HG03139 (cell line): Measurements from ENCODE around the gene KLF13.
A peak's percentile ranks its signal among the peaks of the same experiment; 100 is the strongest.

Experiments used
- ATAC-seq: cut with Tn5 transposase; IDR thresholded peaks from one replicate; pipeline ENCODE4 v1.9.1; 2021; ENCODE audit not compliant: unreplicated experiment

KLF13 gene

DNA sequence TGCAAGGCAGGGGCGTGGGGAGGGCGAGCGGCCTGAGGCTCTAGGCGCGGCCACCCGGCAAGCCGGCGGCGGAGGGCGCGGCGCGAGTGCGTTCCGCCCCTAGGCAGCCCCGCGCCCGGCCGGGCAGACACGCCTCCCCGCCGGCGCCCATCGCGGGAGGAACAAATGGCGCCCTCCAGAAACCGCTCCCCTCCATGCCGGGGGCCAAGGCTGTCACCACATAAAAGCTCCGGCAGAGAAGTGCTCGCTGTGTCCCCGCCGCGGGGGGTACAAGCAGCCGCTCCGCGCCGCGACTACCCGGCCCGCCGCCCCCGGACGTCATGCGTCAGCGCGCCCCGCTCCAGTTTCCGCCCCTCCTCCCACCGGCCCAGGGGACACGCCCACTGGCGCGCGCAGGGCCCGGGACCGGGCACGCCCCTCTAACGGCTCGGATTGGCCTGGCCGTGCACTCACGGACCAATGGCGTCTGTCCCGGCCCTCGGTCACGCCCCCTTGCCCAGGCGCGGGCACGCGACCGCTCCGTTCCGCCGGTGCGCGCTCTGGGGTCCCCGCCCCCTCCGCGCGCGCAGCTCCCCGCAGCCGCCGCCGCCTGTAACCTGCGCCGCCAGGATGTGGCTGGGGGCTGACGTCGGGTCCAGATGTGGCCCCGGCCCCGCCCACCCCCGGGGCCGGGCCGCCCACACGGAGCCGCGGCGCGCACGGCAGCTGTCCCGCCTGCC lies at the start of gene KLF13:
TSS of gene KLF13 (plus strand) at position 680 of the 719 bp plus-strand sequence. CDS start 378 bp downstream, outside the sequence.
- peak; percentile 60 for ATAC-seq

DNA sequence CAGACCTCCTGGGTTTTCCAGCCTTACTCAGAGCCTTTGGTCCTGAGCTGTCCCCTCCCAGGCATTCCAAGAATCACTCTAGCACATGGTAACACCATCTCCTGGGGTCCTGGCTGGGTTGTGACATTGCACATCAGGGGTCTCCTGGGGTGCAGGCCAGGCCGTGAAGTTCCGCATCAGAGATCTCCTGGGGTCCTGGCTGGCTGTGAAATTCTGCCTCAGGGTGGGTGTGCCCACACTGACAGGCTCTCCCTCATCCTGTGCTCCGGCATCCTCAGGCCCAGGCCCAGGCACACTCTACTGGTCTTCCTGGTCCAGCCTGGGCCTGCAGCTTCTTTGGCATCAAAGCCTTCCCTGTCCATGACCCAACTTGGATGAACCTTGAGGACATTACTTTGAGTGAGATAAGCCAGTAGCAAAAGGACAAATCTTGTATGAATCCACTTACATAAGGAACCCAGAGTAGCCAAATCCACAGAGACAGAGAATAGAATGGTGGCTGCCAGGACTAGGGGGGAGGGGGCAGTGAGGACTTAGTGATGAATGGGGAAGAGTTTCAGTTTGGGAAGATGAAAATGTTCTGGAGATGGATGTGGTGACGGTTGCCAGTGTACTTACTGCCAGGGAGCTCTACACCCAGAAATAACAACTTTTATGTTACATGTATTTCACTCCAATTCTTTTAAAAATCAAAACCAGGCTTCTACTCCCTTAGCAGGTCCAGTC lies 49.1 kb upstream of the KLF13 start:
- no peak for ATAC-seq

GRCh38 chr15:31278061-31278445 lies 48.6 kb upstream of the KLF13 start:
- ATAC-seq: no peak

DNA sequence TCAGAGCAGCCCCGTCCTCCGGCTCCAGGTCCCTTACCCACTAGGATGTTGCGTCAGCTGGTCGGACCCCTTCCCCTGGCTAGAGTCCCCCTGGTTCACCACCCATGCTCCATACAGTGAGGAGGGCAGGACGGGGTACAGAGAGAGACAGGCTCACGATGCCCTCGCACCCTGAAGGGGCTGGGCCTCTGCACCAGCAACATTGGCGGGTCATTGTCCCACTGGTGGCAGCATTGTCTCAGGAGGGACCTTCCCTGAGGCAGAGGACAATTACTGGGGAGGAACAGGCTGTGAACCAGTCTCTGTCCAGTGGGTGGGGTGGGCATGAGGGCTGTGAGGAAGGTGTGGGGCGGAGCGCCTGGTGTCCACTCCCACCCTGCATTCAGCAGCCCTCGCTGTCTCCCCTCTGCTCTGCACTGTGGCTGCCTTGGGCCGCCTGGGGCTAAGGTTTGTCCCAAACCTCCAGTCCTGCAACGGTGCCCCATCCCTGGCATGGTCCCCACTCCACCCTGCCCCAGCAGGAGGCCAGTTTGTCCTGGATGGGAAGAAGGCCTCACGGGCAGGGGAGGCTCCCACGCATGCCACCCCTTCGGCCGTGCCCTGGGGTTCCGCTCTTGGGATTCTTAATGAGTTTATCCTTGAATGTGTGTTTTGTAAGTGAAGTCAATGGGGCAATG lies 48.0 kb upstream of the KLF13 start:
- ATAC-seq: no peak

DNA sequence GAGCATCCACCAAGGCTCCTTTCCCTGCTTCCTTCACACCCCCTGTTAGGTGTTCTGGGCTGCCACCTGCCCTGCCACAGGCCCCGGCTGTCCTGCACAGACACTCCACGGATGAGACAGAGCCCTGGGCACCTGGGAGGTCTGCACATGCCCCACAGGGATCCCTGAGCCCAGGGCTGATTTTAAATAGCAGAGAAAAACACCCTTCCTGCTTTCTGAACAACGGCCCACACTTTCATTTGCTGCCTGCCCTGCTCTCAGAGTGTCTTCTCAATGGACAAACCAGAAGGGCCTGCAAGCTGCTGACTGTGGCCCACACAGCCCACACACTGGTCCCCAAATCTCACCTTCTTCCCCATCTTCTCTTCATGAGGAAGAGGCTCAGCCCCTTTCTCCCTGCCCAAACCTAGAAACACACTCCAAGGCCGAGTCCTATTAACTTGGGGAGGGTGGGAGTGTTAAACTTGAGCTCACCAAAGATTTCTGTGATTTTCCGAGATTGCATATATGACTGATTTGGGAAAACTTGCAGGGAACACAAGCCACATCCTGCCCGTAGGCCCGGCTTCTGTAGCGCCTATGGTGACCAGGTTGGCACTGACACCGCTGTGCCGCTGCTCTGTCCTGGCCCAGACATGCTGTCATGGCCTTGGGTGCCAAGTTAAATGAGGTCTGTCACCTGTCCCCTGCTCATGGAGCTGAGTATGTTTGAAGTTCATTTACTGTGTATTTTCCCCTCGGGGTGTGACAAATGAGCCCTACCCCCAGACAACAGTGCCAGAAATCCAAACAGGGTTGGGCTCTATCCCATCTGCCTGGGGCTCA lies 47.2 kb upstream of the KLF13 start:
- ATAC-seq: no peak

- ATAC-seq: no peak
Observed at GRCh38 chr15:31280046-31280830, 46.4 kb upstream of the KLF13 start.

- no peak for ATAC-seq
Observed at GRCh38 chr15:31280831-31281216, 45.8 kb upstream of the KLF13 start.

GRCh38 chr15:31283043-31283442 lies 43.6 kb upstream of the KLF13 start:
- ATAC-seq: no peak

GRCh38 chr15:31285772-31286261 lies 40.8 kb upstream of the KLF13 start:
- no peak for ATAC-seq

GRCh38 chr15:31291048-31291578 lies 35.5 kb upstream of the KLF13 start:
- no peak for ATAC-seq

DNA sequence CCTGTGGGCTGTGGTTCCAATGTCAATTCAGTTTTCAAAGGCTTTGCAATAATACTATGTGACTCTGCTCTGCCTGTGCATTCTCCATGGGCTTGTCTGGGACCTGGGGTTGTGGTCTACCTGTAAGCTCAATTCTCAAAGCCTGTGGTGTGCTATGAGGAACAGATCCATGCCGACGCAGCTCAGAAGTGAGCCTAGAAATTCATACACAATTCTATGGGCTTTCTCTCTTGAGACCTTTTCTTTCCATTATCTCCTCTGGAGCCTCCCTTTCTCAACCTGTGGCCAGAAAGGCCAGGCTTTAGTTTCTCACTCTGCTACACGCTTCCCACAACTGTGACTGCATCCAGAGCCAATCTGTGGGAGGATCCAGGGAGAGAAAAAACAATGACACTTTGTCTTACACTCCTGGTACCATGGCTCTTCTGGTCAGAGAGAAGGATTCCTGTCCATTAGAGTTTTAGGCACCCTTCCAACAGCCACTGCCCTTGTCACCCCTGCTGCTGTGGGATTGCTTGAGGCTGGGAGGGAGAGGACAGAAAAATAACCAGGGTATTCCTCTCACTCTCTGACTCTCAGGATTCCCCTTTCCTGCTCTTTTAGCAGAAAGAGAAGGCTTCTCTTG lies 34.1 kb upstream of the KLF13 start:
- no peak for ATAC-seq

DNA sequence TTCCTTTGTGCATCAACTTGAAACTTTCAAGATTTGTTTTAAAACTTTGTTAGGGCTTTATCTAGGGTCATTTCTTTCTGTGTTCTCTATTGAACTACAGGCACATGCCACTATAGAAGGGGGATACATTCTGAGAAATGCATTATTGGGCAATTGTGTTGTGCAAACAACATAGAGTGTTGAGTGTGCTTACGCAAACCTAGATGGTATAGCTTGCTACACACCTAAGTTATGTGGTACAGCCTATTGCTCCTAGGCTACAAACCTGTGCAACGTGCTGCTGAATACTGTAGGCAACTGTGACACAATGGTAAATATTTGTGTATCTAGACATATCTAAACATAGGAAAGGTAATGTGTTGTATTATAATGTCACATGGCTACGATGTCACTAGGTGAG lies 33.0 kb upstream of the KLF13 start:
- no peak for ATAC-seq

DNA sequence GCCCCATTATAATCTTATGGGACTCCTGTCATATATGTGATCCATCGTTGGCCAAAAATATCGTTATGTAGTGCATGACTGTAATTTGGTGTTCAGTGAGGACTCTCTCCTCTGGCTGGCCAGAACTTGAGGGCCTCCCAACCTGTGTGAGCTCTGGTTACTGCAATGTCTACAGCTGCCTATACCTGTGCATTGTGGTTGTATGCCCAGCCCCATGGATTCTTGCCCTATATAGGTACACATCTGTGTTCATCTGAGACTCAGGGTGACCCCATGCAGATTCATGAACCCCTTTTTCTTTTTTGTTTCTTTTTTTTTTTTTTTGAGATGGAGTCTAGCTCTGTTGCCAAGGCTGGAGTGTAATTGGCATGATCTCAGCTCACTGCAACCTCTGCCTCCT lies 32.6 kb upstream of the KLF13 start:
- no peak for ATAC-seq

DNA sequence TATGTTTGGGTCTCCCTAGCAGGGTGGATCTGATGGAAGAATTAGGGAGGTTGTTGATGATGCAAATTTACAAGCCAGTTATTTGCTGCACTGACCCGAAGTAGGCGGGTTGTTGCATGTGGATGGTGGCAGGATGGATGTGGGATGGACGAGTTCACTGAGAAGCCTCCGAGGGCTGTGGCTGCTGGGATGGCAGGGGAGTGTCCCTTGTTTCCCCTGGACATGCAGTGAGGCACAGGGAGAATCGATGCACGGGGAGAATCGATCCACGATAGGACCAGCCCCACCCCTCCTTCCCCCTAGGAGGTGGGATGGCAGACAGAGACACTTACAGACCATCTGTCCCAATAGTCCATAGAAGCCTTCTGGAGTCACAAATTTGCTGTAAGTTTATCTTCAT lies 31.0 kb upstream of the KLF13 start:
- ATAC-seq: no peak

DNA sequence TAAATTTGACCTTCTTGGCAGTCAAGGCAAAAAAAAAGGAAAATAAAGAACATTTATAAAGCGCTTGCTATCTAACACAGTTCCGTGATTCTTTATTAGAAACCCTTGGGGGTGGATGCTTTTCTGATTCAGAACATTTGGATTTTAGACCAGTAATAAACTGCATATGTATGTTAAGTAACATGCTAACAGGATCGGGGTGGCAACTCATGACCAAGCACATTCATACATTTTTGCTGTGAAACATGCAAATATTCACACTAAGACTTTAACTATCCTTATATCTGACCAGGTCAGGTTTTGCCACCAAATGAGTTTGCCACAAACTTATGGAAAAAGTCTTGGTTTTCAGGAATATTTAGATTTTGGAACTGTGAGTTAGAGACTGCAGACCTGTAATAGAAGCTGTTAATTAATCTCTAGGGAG lies 30.4 kb upstream of the KLF13 start:
- ATAC-seq: no peak

- ATAC-seq: no peak
Observed at GRCh38 chr15:31296646-31297574, 29.7 kb upstream of the KLF13 start.

GRCh38 chr15:31297575-31298456 lies 28.8 kb upstream of the KLF13 start:
- no peak for ATAC-seq
